ENCODE measurements around the gene METAP1D. TPM values are rescaled to one million over a fixed set of nuclear protein-coding genes. Genes with fewer than 3 reads are reported as not detected.
"Not testable (repeated sequence)": the region's sequence is repeated elsewhere in the genome, so short reads cannot be mapped to it uniquely, and the experiment has no call there.

The METAP1D gene
- total RNA-seq, 1 experiment from 2014 or later, result 5.2 TPM

DNA sequence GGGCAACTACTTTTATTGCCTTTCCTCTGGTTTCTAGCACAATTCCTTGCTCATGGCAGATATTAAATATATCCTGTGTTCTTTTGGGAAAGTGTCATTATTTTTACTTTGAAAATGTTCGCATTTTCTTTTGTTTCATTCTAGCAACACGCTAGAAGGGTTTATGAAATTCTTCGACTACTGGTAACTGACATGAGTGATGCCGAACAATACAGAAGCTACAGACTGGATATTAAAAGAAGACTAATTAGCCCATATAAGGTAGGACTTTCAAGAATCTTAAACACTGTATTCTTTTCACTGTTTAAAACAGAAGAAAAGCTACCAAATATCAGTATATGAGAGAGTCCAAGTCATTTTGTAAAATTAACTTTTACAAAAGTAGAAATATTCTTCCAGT is 20.6 kb upstream of the METAP1D start:
- H3K27ac Mint-ChIP-seq, result no peak overlapping the region
- no peaks in the 10 kb centered on the region for H3K27me3 Mint-ChIP-seq (ENCODE audit: low read depth)
- H3K4me2 ChIP-seq (ENCODE audit: insufficient read depth, insufficient read length, low read length), result no peak overlapping the region
- H3K36me3 Mint-ChIP-seq (ENCODE audit: insufficient read depth in 1 of 3, low read depth in 3 of 3), result peaks cover 25 to 65% (median 63%) of the 10 kb centered on the region in 3 experiments; a peak in 6 of 7 replicates
- H2BK12ac ChIP-seq (ENCODE audit: insufficient read length, low read depth, low read length), result no peak overlapping the region
- DNase-seq, result no peak
- H3K27me3 ChIP-seq (ENCODE audit: insufficient read depth, low read length), result no peaks in the 10 kb centered on the region
- H4K5ac ChIP-seq (ENCODE audit: insufficient read length, low read depth, low read length), result no peak overlapping the region
- H3K27ac ChIP-seq (ENCODE audit: insufficient read length, low read depth, low read length), result no peak overlapping the region
- no peak overlapping the region for H3K4me3 Mint-ChIP-seq
- H2AFZ ChIP-seq (ENCODE audit: low read length), result no peak overlapping the region
- no peak overlapping the region for H4K91ac ChIP-seq (ENCODE audit: insufficient read length, low read depth, low read length)
- no peak overlapping the region for H2BK20ac ChIP-seq (ENCODE audit: low read depth, low read length, poor library complexity, severe bottlenecking)
- H3K23ac ChIP-seq (ENCODE audit: insufficient read length, low read depth, low read length), result no peak overlapping the region
- no peak overlapping the region for H3K56ac ChIP-seq (ENCODE audit: insufficient read length, low read depth, low read length)
- H2BK5ac ChIP-seq (ENCODE audit: insufficient read length, low read length), result no peak overlapping the region
- no peak overlapping the region for H3K4ac ChIP-seq (ENCODE audit: low read depth, low read length)
- no peak overlapping the region for H4K8ac ChIP-seq (replicated peaks; ENCODE audit: insufficient read length, low read depth, low read length)
- H3K4me1 ChIP-seq (ENCODE audit: insufficient read depth, low read length), result no peaks in the 10 kb centered on the region
- H2AK5ac ChIP-seq (ENCODE audit: insufficient read length, low read length), result no peak overlapping the region
- no peaks in the 10 kb centered on the region for H3K9me3 Mint-ChIP-seq
- no peak overlapping the region for H2BK15ac ChIP-seq (ENCODE audit: low read depth, low read length)
- H3K9ac ChIP-seq (ENCODE audit: extremely low read depth, insufficient read length, low read length), result no peak overlapping the region
- no peak overlapping the region for H2BK120ac ChIP-seq (ENCODE audit: low read depth, low read length, poor library complexity, severe bottlenecking)
- WGBS (ENCODE audit: extremely low coverage, insufficient read length, low lambda C conversion rate), result no CpG with 5 or more reads among the region's 4 CpGs
- H3K14ac ChIP-seq (ENCODE audit: insufficient read depth, low read length), result no peak overlapping the region
- H3K18ac ChIP-seq (ENCODE audit: insufficient read length, low read depth, low read length), result no peak overlapping the region
- H4K20me1 ChIP-seq (ENCODE audit: control insufficient read depth, insufficient read depth, insufficient read length), result no peaks in the 10 kb centered on the region
- no peaks in the 10 kb centered on the region for H3K79me2 ChIP-seq (ENCODE audit: insufficient read depth, low read length)
- no peak overlapping the region for H3T11ph ChIP-seq (ENCODE audit: low read length)
- H3K23me2 ChIP-seq (ENCODE audit: insufficient read length, low read depth, low read length, poor library complexity, severe bottlenecking), result no peaks in the 10 kb centered on the region
- TF ChIP-seq, protein P1, sequence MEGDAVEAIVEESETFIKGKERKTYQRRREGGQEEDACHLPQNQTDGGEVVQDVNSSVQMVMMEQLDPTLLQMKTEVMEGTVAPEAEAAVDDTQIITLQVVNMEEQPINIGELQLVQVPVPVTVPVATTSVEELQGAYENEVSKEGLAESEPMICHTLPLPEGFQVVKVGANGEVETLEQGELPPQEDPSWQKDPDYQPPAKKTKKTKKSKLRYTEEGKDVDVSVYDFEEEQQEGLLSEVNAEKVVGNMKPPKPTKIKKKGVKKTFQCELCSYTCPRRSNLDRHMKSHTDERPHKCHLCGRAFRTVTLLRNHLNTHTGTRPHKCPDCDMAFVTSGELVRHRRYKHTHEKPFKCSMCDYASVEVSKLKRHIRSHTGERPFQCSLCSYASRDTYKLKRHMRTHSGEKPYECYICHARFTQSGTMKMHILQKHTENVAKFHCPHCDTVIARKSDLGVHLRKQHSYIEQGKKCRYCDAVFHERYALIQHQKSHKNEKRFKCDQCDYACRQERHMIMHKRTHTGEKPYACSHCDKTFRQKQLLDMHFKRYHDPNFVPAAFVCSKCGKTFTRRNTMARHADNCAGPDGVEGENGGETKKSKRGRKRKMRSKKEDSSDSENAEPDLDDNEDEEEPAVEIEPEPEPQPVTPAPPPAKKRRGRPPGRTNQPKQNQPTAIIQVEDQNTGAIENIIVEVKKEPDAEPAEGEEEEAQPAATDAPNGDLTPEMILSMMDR (conservative IDR thresholded peaks at IDR 0.05), result no peak
- H3K9me3 ChIP-seq (ENCODE audit: control insufficient read depth, low read depth, low read length), result no peaks in the 10 kb centered on the region
- no peaks in the 10 kb centered on the region for H3K79me1 ChIP-seq (ENCODE audit: insufficient read depth, low read depth, low read length, poor library complexity, severe bottlenecking)
- no peaks in the 10 kb centered on the region for H3K4me1 Mint-ChIP-seq

DNA sequence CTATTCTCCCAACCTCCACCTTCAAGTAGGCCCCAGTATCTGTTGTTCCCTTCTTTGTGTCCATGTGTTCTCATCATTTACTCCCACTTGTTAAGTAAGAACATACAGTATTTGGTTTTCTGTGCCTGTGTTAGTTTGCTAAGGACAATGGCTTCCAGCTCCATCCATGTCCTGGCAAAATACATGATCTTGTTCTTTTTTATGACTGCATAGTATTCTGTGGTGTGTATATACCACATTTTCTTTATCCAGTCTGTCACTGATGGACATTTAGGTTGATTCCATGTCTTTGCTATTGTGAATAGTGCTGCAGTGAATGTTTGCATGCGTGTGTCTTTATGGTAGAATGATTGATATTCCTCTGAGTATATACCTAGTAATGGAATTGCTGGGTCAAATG is 15.8 kb upstream of the METAP1D start:
- H3K56ac ChIP-seq (ENCODE audit: insufficient read length, low read depth, low read length); H3K4ac ChIP-seq (ENCODE audit: low read depth, low read length); H3K4me1 ChIP-seq (ENCODE audit: insufficient read depth, low read length); H3K79me2 ChIP-seq (ENCODE audit: insufficient read depth, low read length); H4K5ac ChIP-seq (ENCODE audit: insufficient read length, low read depth, low read length); H2BK120ac ChIP-seq (ENCODE audit: low read depth, low read length, poor library complexity, severe bottlenecking); H4K91ac ChIP-seq (ENCODE audit: insufficient read length, low read depth, low read length); H3K9me3 Mint-ChIP-seq; H2BK15ac ChIP-seq (ENCODE audit: low read depth, low read length); H3T11ph ChIP-seq (ENCODE audit: low read length); H3K9me3 ChIP-seq (ENCODE audit: control insufficient read depth, low read depth, low read length); H3K14ac ChIP-seq (ENCODE audit: insufficient read depth, low read length); H3K23ac ChIP-seq (ENCODE audit: insufficient read length, low read depth, low read length); H3K23me2 ChIP-seq (ENCODE audit: insufficient read length, low read depth, low read length, poor library complexity, severe bottlenecking); H2AFZ ChIP-seq (ENCODE audit: low read length); H3K18ac ChIP-seq (ENCODE audit: insufficient read length, low read depth, low read length); H3K27ac ChIP-seq (ENCODE audit: insufficient read length, low read depth, low read length); H3K27me3 Mint-ChIP-seq (ENCODE audit: low read depth); H3K9ac ChIP-seq (ENCODE audit: extremely low read depth, insufficient read length, low read length); H2BK12ac ChIP-seq (ENCODE audit: insufficient read length, low read depth, low read length); H3K4me1 Mint-ChIP-seq; H4K20me1 ChIP-seq (ENCODE audit: control insufficient read depth, insufficient read depth, insufficient read length); H3K79me1 ChIP-seq (ENCODE audit: insufficient read depth, low read depth, low read length, poor library complexity, severe bottlenecking); H2BK20ac ChIP-seq (ENCODE audit: low read depth, low read length, poor library complexity, severe bottlenecking); H2BK5ac ChIP-seq (ENCODE audit: insufficient read length, low read length); H3K27ac Mint-ChIP-seq; H2AK5ac ChIP-seq (ENCODE audit: insufficient read length, low read length); DNase-seq; H3K4me2 ChIP-seq (ENCODE audit: insufficient read depth, insufficient read length, low read length); H3K27me3 ChIP-seq (ENCODE audit: insufficient read depth, low read length); H4K8ac ChIP-seq (replicated peaks; ENCODE audit: insufficient read length, low read depth, low read length); H3K4me3 Mint-ChIP-seq: not testable (repeated sequence)
- no CpG with 5 or more reads among the region's 1 CpG for WGBS (ENCODE audit: extremely low coverage, insufficient read length, low lambda C conversion rate)
- H3K36me3 Mint-ChIP-seq (ENCODE audit: insufficient read depth in 1 of 3, low read depth in 3 of 3), result peaks cover 13 to 37% (median 32%) of the 10 kb centered on the region in 3 experiments; a peak in 6 of 7 replicates
